HepG2 (cell line): ENCODE data around the gene CDC14A. TPM values are rescaled to one million over a fixed set of nuclear protein-coding genes. Genes with fewer than 3 reads are reported as not detected.

Experiments
- BHLHE40 ChIP-seq: IDR thresholded peaks from 2 replicates; pipeline ENCODE4 v1.6.1; 2011; ENCODE audit warnings: low read length, improper control_type of control experiment
- FOXA3 ChIP-seq: IDR thresholded peaks from 2 replicates; pipeline ENCODE4 v1.6.1; 2016; ENCODE audit warnings: missing genetic modification reagents, missing compliant biosample characterization
- FOXP1 ChIP-seq, 2 experiments: fragments of 450-650 bp in 1 of 2; IDR thresholded peaks; 2 replicates each; pipeline ENCODE4 v1.6.1; 2017 to 2018; ENCODE audit warnings: antibody characterized with exemption in 1 of 2
- IRF9 ChIP-seq: sonication (generic); formaldehyde crosslinking; IDR thresholded peaks from 2 replicates; pipeline ENCODE4 v1.8.0; 2022; ENCODE audit warnings: missing genetic modification reagents, mild to moderate bottlenecking, borderline replicate concordance
- MYPOP ChIP-seq: sonication (generic); formaldehyde crosslinking; IDR thresholded peaks from 2 replicates; pipeline ENCODE4 v1.8.1; 2023; ENCODE audit warnings: mild to moderate bottlenecking, moderate library complexity, missing genetic modification reagents
- POLR2A ChIP-seq, 2 experiments: IDR thresholded peaks; 2 replicates each; pipeline ENCODE4 v1.6.1; 2011; ENCODE audit warnings: low read depth in 2 of 2, low read length in 2 of 2, mild to moderate bottlenecking in 1 of 2, moderate library complexity in 1 of 2; ENCODE audit not compliant: insufficient read depth in 1 of 2
- RBAK ChIP-seq: sonication (generic); formaldehyde crosslinking; IDR thresholded peaks from 2 replicates; pipeline ENCODE4 v1.5.1; 2020; ENCODE audit warnings: mild to moderate bottlenecking, missing genetic modification reagents
- SP1 ChIP-seq, 2 experiments: fragments of 450-650 bp in 1 of 2; sonication (generic) in 1 of 2; formaldehyde crosslinking in 1 of 2; IDR thresholded peaks; 2 replicates each; pipeline versions ENCODE4 v1.4.0 to v1.6.1; 2016 to 2020; ENCODE audit warnings: missing genetic modification reagents in 1 of 2
- TOPORS ChIP-seq: sonication (generic); formaldehyde crosslinking; IDR thresholded peaks from 2 replicates; pipeline ENCODE4 v1.8.0; 2023; ENCODE audit warnings: mild to moderate bottlenecking, missing genetic modification reagents
- TP53 ChIP-seq: sonication (generic); formaldehyde crosslinking; conservative IDR thresholded peaks from 2 replicates; pipeline ENCODE4 v1.4.0; 2020; ENCODE audit warnings: missing genetic modification reagents
- ZNF142 ChIP-seq: sonication (generic); formaldehyde crosslinking; IDR thresholded peaks from 2 replicates; pipeline ENCODE4 v1.4.0; 2020; ENCODE audit warnings: missing genetic modification reagents
- ZNF256 ChIP-seq: sonication (generic); formaldehyde crosslinking; conservative IDR thresholded peaks from 2 replicates; pipeline ENCODE4 v1.4.0; 2020; ENCODE audit warnings: missing genetic modification reagents
- ZNF362 ChIP-seq: sonication (generic); formaldehyde crosslinking; IDR thresholded peaks from 2 replicates; pipeline ENCODE4 v1.4.0; 2020; ENCODE audit warnings: missing genetic modification reagents, mild to moderate bottlenecking, borderline replicate concordance
- ZNF44 ChIP-seq: sonication (generic); formaldehyde crosslinking; IDR thresholded peaks from 2 replicates; pipeline ENCODE4 v1.5.1; 2020; ENCODE audit warnings: mild to moderate bottlenecking, missing genetic modification reagents
- polyA plus RNA-seq, 8 experiments: library from polyadenylated mRNA; depleted of rRNA in 3 of 8; stranded (reverse) in 7 of 8; unstranded in 1 of 8; fragments of >200 nt; fragmentation: Illumina TruSeq in 4 of 8; extraction: Trizol in 4 of 8; gene quantifications; 2 replicates each; pipeline versions ENCODE4 v1.2.1 to v1.2.3, GENCODE V29; 2011 to 2016; ENCODE audit warnings: low read depth in 4 of 8, missing spikeins in 1 of 8, mixed read lengths in 1 of 8; ENCODE audit not compliant: insufficient read depth in 1 of 8
- total RNA-seq, 5 experiments: library from RNA; depleted of rRNA; stranded (reverse); fragments of >200 nt; fragmentation: Illumina TruSeq; extraction: Trizol; gene quantifications; 2 replicates each; pipeline ENCODE4 v1.2.3, GENCODE V29; 2016; ENCODE audit warnings: low read depth in 1 of 5
- TF ChIP-seq, protein P1 (sequence below): IDR thresholded peaks from 2 replicates; pipeline ENCODE4 v1.4.0; 2020; ENCODE audit warnings: mild to moderate bottlenecking, missing genetic modification reagents

CDC14A gene
- total and polyA plus RNA-seq, 2 of the 13 experiments (the other 11 are each of a cell fraction or from before 2014, with no cell fraction given) = 2.8 to 4.9 TPM

- peak; percentile 24; the same call in 1 of the 2 replicates for TF ChIP-seq ZNF142
- TF ChIP-seq FOXA3 (CRISPR knock-in tag) = peak; percentile 64
- TF ChIP-seq FOXP1 (IDR thresholded peaks at IDR 0.05) = no peak
- TF ChIP-seq FOXP1 (CRISPR knock-in tag; IDR thresholded peaks at IDR 0.05) = peak; percentile 37; the same call in 1 of the 2 replicates
- TF ChIP-seq IRF9 = peak; percentile 35; the same call in 1 of the 2 replicates
- TF ChIP-seq ZNF256 (CRISPR knock-in tag) = 0 out of 2 replicates have a peak, but pooled peaks have one; percentile 16
- no peak for TF ChIP-seq ZNF44
- no peak for TF ChIP-seq TP53 (CRISPR knock-in tag)
- peak; percentile 85 for TF ChIP-seq ZNF362
- TF ChIP-seq MYPOP (CRISPR knock-in tag) = peak; percentile 62; the same call in 1 of the 2 replicates
- no peak for TF ChIP-seq SP1 (IDR thresholded peaks at IDR 0.05)
- 0 out of 2 replicates have a peak, but pooled peaks have one; percentile 19 for TF ChIP-seq SP1 (CRISPR knock-in tag; IDR thresholded peaks at IDR 0.05)
- 0 out of 2 replicates have a peak, but pooled peaks have one; percentile 48 for TF ChIP-seq RBAK (CRISPR knock-in tag)
- TF ChIP-seq TOPORS (CRISPR knock-in tag) = 0 out of 2 replicates have a peak, but pooled peaks have one; percentile 32
- TF ChIP-seq, protein P1, sequence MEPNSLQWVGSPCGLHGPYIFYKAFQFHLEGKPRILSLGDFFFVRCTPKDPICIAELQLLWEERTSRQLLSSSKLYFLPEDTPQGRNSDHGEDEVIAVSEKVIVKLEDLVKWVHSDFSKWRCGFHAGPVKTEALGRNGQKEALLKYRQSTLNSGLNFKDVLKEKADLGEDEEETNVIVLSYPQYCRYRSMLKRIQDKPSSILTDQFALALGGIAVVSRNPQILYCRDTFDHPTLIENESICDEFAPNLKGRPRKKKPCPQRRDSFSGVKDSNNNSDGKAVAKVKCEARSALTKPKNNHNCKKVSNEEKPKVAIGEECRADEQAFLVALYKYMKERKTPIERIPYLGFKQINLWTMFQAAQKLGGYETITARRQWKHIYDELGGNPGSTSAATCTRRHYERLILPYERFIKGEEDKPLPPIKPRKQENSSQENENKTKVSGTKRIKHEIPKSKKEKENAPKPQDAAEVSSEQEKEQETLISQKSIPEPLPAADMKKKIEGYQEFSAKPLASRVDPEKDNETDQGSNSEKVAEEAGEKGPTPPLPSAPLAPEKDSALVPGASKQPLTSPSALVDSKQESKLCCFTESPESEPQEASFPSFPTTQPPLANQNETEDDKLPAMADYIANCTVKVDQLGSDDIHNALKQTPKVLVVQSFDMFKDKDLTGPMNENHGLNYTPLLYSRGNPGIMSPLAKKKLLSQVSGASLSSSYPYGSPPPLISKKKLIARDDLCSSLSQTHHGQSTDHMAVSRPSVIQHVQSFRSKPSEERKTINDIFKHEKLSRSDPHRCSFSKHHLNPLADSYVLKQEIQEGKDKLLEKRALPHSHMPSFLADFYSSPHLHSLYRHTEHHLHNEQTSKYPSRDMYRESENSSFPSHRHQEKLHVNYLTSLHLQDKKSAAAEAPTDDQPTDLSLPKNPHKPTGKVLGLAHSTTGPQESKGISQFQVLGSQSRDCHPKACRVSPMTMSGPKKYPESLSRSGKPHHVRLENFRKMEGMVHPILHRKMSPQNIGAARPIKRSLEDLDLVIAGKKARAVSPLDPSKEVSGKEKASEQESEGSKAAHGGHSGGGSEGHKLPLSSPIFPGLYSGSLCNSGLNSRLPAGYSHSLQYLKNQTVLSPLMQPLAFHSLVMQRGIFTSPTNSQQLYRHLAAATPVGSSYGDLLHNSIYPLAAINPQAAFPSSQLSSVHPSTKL (CRISPR knock-in tag) = 0 out of 2 replicates have a peak, but pooled peaks have one; percentile 33
- peak; percentile 58 to 87 for TF ChIP-seq POLR2A (IDR thresholded peaks at IDR 0.05; ENCODE audit: insufficient read depth in 1 of 2, low read depth in 2 of 2, low read length in 2 of 2)
- peak; percentile 69 for TF ChIP-seq BHLHE40
Observed at GRCh38 chr1:100351095-100351887, 1.0 kb upstream of the CDC14A start (continued).
